H1 (cell line): ENCODE measurements around the gene IQCM. TPM values are rescaled to one million over a fixed set of nuclear protein-coding genes. Genes with fewer than 3 reads are reported as not detected.

Experiments
- CTCF ChIA-PET: fragments of 300-600 bp; sonication (Branson Sonifier 250); formaldehyde crosslinking; loops from one replicate; lab custom pipeline; 2021; ENCODE audit not compliant: partially characterized antibody; lab: Charles Lee
- POLR2A ChIA-PET: fragments of 300-600 bp; sonication (Branson Sonifier 250); formaldehyde crosslinking; loops from one replicate; lab custom pipeline; 2021; ENCODE audit warnings: inconsistent platforms; ENCODE audit not compliant: partially characterized antibody; lab: Charles Lee
- DNase-seq, 2 experiments: peaks; one replicate each; pipeline versions ENCODE4 v3.0.0 to v3.0.0-alpha.2; 2010 to 2022; ENCODE audit warnings: low spot score in 2 of 2, low read depth in 1 of 2, mixed read lengths in 1 of 2
- FAIRE-seq: peaks from 2 replicates; lab custom pipeline; 2011; peaks lifted over from hg19 to GRCh38; lab: Jason Lieb, UNC
- H2AFZ ChIP-seq: 2 replicates; pipeline ENCODE4 v1.8.1; 2012; ENCODE audit warnings: low read length, inconsistent platforms
- H2AK5ac ChIP-seq: 2 replicates; pipeline ENCODE4 v1.6.1; 2013; ENCODE audit warnings: low read depth, low read length
- H2BK120ac ChIP-seq: replicated peaks from 2 replicates; pipeline ENCODE3; 2013; ENCODE audit warnings: low read depth, low read length, inconsistent platforms
- H2BK12ac ChIP-seq: 2 replicates; pipeline ENCODE4 v1.6.1; 2013; ENCODE audit warnings: low read depth, low read length
- H2BK15ac ChIP-seq: 2 replicates; pipeline ENCODE4 v1.6.1; 2013; ENCODE audit warnings: low read length
- H2BK20ac ChIP-seq: 2 replicates; pipeline ENCODE4 v1.6.1; 2013; ENCODE audit warnings: low read length
- H2BK5ac ChIP-seq: 2 replicates; pipeline ENCODE4 v1.6.1; 2013; ENCODE audit warnings: low read depth, low read length
- H3K14ac ChIP-seq: 2 replicates; pipeline ENCODE4 v1.6.1; 2013; ENCODE audit warnings: inconsistent platforms; ENCODE audit not compliant: insufficient read length
- H3K18ac ChIP-seq: 2 replicates; pipeline ENCODE4 v1.6.1; 2013; ENCODE audit warnings: low read length; ENCODE audit errors: extremely low read depth
- H3K23ac ChIP-seq: 2 replicates; pipeline ENCODE4 v1.6.1; 2013; ENCODE audit warnings: inconsistent platforms; ENCODE audit not compliant: insufficient read length
- H3K23me2 ChIP-seq: 2 replicates; pipeline ENCODE4 v1.6.1; 2013; ENCODE audit warnings: low read depth, low read length
- H3K27ac ChIP-seq: 2 replicates; pipeline ENCODE4 v1.6.1; 2011; ENCODE audit warnings: low read depth, low read length, inconsistent platforms
- H3K27me3 ChIP-seq, 4 experiments: replicated peaks in 1 of 4; 1 replicate in 1 of 4; 2 replicates in 3 of 4; pipeline versions ENCODE4 v1.6.1 to v1.8.1; 2011 to 2013; ENCODE audit warnings: low read length in 3 of 4, mild to moderate bottlenecking in 3 of 4, inconsistent platforms in 2 of 4, mixed read lengths in 2 of 4, moderate library complexity in 1 of 4; ENCODE audit not compliant: control insufficient read depth in 3 of 4, insufficient read depth in 3 of 4; ENCODE audit errors: extremely low read depth in 1 of 4
- H3K36me3 ChIP-seq, 4 experiments: 2 replicates each; pipeline versions ENCODE4 v1.6.1 to v1.8.1; 2011 to 2013; ENCODE audit warnings: mild to moderate bottlenecking in 4 of 4, low read length in 3 of 4, moderate library complexity in 2 of 4, control low read depth in 1 of 4, inconsistent platforms in 1 of 4; ENCODE audit not compliant: insufficient read depth in 4 of 4, control insufficient read depth in 2 of 4
- H3K4ac ChIP-seq: replicated peaks from 2 replicates; pipeline ENCODE3; 2013; ENCODE audit warnings: low read length, low read depth, mixed read lengths, inconsistent platforms; ENCODE audit not compliant: insufficient read length
- H3K4me1 ChIP-seq, 4 experiments: replicated peaks in 1 of 4; 1 replicate in 1 of 4; 2 replicates in 3 of 4; pipeline versions ENCODE4 v1.6.1 to v1.8.1; 2011 to 2013; ENCODE audit warnings: low read length in 3 of 4, inconsistent platforms in 2 of 4, mixed read lengths in 1 of 4; ENCODE audit not compliant: insufficient read depth in 4 of 4, control insufficient read depth in 3 of 4
- H3K4me2 ChIP-seq, 2 experiments: 2 replicates each; pipeline versions ENCODE4 v1.6.1 to v1.8.1; 2011 to 2013; ENCODE audit warnings: low read depth in 2 of 2, low read length in 2 of 2, control low read depth in 1 of 2, inconsistent platforms in 1 of 2, mild to moderate bottlenecking in 1 of 2; ENCODE audit not compliant: insufficient read depth in 1 of 2
- H3K4me3 ChIP-seq, 4 experiments: fragments of 200-600, 300-600 bp in 1 of 4; sonication (generic), shearing (Covaris generic), sonication (Bioruptor Twin) in 1 of 4; 2 replicates each; pipeline versions ENCODE4 v1.5.1 to v1.8.1; 2011 to 2016; ENCODE audit warnings: low read length in 4 of 4, low read depth in 3 of 4, control low read depth in 2 of 4, inconsistent platforms in 2 of 4, mild to moderate bottlenecking in 2 of 4, mixed read lengths in 1 of 4, moderate library complexity in 1 of 4; ENCODE audit not compliant: insufficient read depth in 2 of 4; ENCODE audit errors: extremely low read depth in 1 of 4
- H3K56ac ChIP-seq: replicated peaks from 2 replicates; pipeline ENCODE3; 2013; ENCODE audit warnings: low read depth, mild to moderate bottlenecking, mixed read lengths, low read length, inconsistent platforms; ENCODE audit not compliant: insufficient read length
- H3K79me1 ChIP-seq: 2 replicates; pipeline ENCODE4 v1.6.1; 2013; ENCODE audit warnings: low read depth, low read length, control low read depth
- H3K79me2 ChIP-seq, 2 experiments: 2 replicates each; pipeline versions ENCODE4 v1.6.1 to v1.8.1; 2012 to 2013; ENCODE audit warnings: low read length in 2 of 2, mild to moderate bottlenecking in 2 of 2, inconsistent platforms in 1 of 2; ENCODE audit not compliant: insufficient read depth in 2 of 2, control insufficient read depth in 1 of 2
- H3K9ac ChIP-seq, 4 experiments: replicated peaks in 1 of 4; 1 replicate in 1 of 4; 2 replicates in 3 of 4; pipeline versions ENCODE4 v1.6.1 to v1.8.1; 2011 to 2013; ENCODE audit warnings: low read depth in 3 of 4, low read length in 3 of 4, control low read depth in 2 of 4, mild to moderate bottlenecking in 2 of 4, moderate library complexity in 2 of 4, inconsistent platforms in 1 of 4; ENCODE audit errors: extremely low read depth in 1 of 4
- H3K9me3 ChIP-seq, 2 experiments: 2 replicates each; pipeline versions ENCODE4 v1.6.1 to v1.8.1; 2012 to 2013; ENCODE audit warnings: mild to moderate bottlenecking in 2 of 2, moderate library complexity in 2 of 2, control low read depth in 1 of 2, inconsistent platforms in 1 of 2, low read depth in 1 of 2, low read length in 1 of 2, mixed read lengths in 1 of 2; ENCODE audit not compliant: insufficient read depth in 2 of 2
- H4K20me1 ChIP-seq, 2 experiments: replicated peaks in 1 of 2; 2 replicates each; pipeline versions ENCODE3 to v1.8.1; 2011 to 2013; ENCODE audit warnings: inconsistent platforms in 2 of 2, low read length in 2 of 2, mild to moderate bottlenecking in 1 of 2; ENCODE audit not compliant: insufficient read depth in 2 of 2, control insufficient read depth in 1 of 2
- H4K5ac ChIP-seq: 2 replicates; pipeline ENCODE4 v1.6.1; 2013; ENCODE audit warnings: low read length, low read depth, mixed read lengths, inconsistent platforms; ENCODE audit not compliant: insufficient read length
- H4K8ac ChIP-seq: 2 replicates; pipeline ENCODE4 v1.8.0; 2013; ENCODE audit warnings: mild to moderate bottlenecking, moderate library complexity, low read length, inconsistent platforms; ENCODE audit not compliant: insufficient read depth; ENCODE audit errors: extremely low read depth
- H4K91ac ChIP-seq: replicated peaks from 2 replicates; pipeline ENCODE3; 2013; ENCODE audit warnings: low read length, mixed read lengths, inconsistent platforms; ENCODE audit not compliant: insufficient read length
- BRCA1 ChIP-seq: IDR thresholded peaks from 2 replicates; pipeline ENCODE4 v1.6.1; 2012; ENCODE audit warnings: low read depth, low read length, improper control_type of control experiment
- CHD2 ChIP-seq: IDR thresholded peaks from 2 replicates; pipeline ENCODE4 v1.6.1; 2012; ENCODE audit warnings: low read length, improper control_type of control experiment
- CTBP2 ChIP-seq: IDR thresholded peaks from 2 replicates; pipeline ENCODE4 v1.7.0; 2011; ENCODE audit warnings: borderline replicate concordance, mild to moderate bottlenecking, moderate library complexity, mixed read lengths, low read length; ENCODE audit not compliant: insufficient read depth, insufficient read length
- KDM1A ChIP-seq: fragments of 200-600, 300-600 bp; sonication (generic); IDR thresholded peaks from 2 replicates; pipeline ENCODE4 v1.7.1; 2016; ENCODE audit warnings: mild to moderate bottlenecking, low read length, borderline replicate concordance
- NRF1 ChIP-seq: IDR thresholded peaks from 2 replicates; pipeline ENCODE4 v1.6.1; 2011; ENCODE audit warnings: mild to moderate bottlenecking, low read depth, low read length, improper control_type of control experiment
- PHF8 ChIP-seq: fragments of 200-600 bp; sonication (generic); conservative IDR thresholded peaks from 2 replicates; pipeline ENCODE4 v1.7.1; 2012; ENCODE audit warnings: low read depth, mild to moderate bottlenecking, inconsistent platforms, low read length, moderate library complexity
- POLR2A ChIP-seq, 2 experiments: IDR thresholded peaks; 1 replicate in 1 of 2; 2 replicates in 1 of 2; pipeline ENCODE4 v1.6.1; 2011; ENCODE audit warnings: low read depth in 2 of 2, low read length in 2 of 2, mild to moderate bottlenecking in 2 of 2; ENCODE audit errors: control extremely low read depth in 1 of 2
- SP1 ChIP-seq: IDR thresholded peaks from 2 replicates; pipeline ENCODE4 v1.6.1; 2011; ENCODE audit warnings: low read depth, low read length
- TEAD4 ChIP-seq: IDR thresholded peaks from 2 replicates; pipeline ENCODE4 v1.6.1; 2012; ENCODE audit warnings: low read depth, low read length, inconsistent platforms, mixed read lengths
- WGBS, 2 experiments: shearing (Covaris generic) in 1 of 2; methylation state at CpG; one replicate each; pipeline versions ENCODE4 v1.1.6 to v1.1.7; 2013 to 2015; ENCODE audit warnings: low lambda C conversion rate in 2 of 2, mixed read lengths in 2 of 2, inconsistent platforms in 1 of 2, low coverage in 1 of 2, missing lambda C conversion rate in 1 of 2; ENCODE audit not compliant: insufficient replicate concordance in 2 of 2, insufficient coverage in 1 of 2, insufficient read length in 1 of 2; ENCODE audit errors: extremely low coverage in 1 of 2, missing lambda C conversion rate in 1 of 2; 5-methylcytosine and 5-hydroxymethylcytosine counted together
- polyA plus RNA-seq, 7 experiments: library from polyadenylated mRNA; depleted of rRNA in 3 of 7; stranded (reverse) in 5 of 7; unstranded in 2 of 7; fragments of >200 nt in 5 of 7; fragments of 200-250 nt in 2 of 7; gene quantifications; 1 replicate in 5 of 7; 2 replicates in 1 of 7; 4 replicates in 1 of 7; pipeline versions ENCODE4 v1.2.1 to v1.2.3, GENCODE V29; 2011 to 2013; ENCODE audit warnings: missing spikeins in 2 of 7, mixed read lengths in 2 of 7
- total RNA-seq: library from RNA; stranded (reverse); fragmentation: NEBNext Ultra II Directional; extraction: Animal tissue kit (Norgen Biotek cat#: 25700); gene quantifications from 2 replicates; pipeline ENCODE4 v1.2.1, GENCODE V29; 2021
- TF ChIP-seq, protein P1 (sequence below): IDR thresholded peaks from 2 replicates; pipeline ENCODE4 v1.6.1; 2012; ENCODE audit warnings: inconsistent platforms
- TF ChIP-seq, protein P2 (sequence below): IDR thresholded peaks from 2 replicates; pipeline ENCODE4 v1.6.1; 2012; ENCODE audit warnings: low read length, inconsistent platforms

The IQCM gene
- total and polyA plus RNA-seq, 2 of the 8 experiments (the other 6 are each of a cell fraction or from before 2014, with no cell fraction given), result not detected

DNA sequence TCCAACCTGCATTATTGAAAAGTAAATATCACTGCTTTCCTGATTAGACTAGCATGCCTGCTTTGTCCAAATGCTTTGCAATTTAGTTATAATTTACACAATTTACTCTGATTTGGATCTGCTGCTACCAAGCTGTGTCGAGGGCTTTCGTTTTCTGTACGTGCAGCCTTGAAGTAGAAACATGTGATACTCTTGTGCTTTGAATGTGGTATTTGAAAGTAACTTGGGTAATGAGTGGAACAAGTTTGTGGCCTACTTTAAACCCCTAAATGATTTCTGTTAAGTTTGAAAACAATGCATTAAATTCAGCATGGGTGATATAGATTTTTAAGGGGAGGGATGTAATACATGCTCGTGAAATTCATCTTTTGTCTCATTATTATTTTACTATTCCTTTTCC lies 240.7 kb downstream of the IQCM start:
- Histone ChIP-seq H3K23me2 (no peaks in the 10 kb centered on the region), H3K56ac (no peak overlapping the region), H3K23ac (no peak overlapping the region), H2AK5ac (no peak overlapping the region), H3K9ac (no peak overlapping the region), H3K14ac (no peak overlapping the region), H4K20me1 (no peaks in the 10 kb centered on the region), H2BK20ac (no peak overlapping the region), H3K27ac (no peak overlapping the region), H4K5ac (no peak overlapping the region), H2BK120ac (no peak overlapping the region), H4K8ac (no peak overlapping the region), H2BK12ac (no peak overlapping the region), H2BK15ac (no peak overlapping the region), H3K79me1 (no peaks in the 10 kb centered on the region), H3K36me3 (no peaks in the 10 kb centered on the region), H2BK5ac (no peak overlapping the region), H4K91ac (no peak overlapping the region), H3K18ac (no peak overlapping the region), H3K4me2 (no peak overlapping the region), H3K79me2 (no peaks in the 10 kb centered on the region), H3K4me1 (no peaks in the 10 kb centered on the region), H3K9me3 (no peaks in the 10 kb centered on the region), H3K27me3 (no peaks in the 10 kb centered on the region), H3K4me3 (no peak overlapping the region), H2AFZ (no peak overlapping the region), H3K4ac (no peak overlapping the region)
- FAIRE-seq (no peak), DNase-seq (no peak)
- CTCF ChIA-PET, result no interaction called here
- whole genome bisulfite sequencing, 2 experiments, result 95% methylated on average over 4 of the region's 4 CpGs; no CpG with 5 or more reads in 1 of the 2 experiments
- POLR2A ChIA-PET, result no interaction called here
- TF ChIP-seq BRCA1 (no peak), CHD2 (no peak), POLR2A (IDR thresholded peaks at IDR 0.05; ENCODE audit: control extremely low read depth in 1 of 2, low read depth in 2 of 2, low read length in 2 of 2) (no peak), KDM1A (no peak), NRF1 (no peak), PHF8 (no peak), SP1 (no peak), TEAD4 (no peak), CTBP2 (no peak)
- TF ChIP-seq, protein P1, sequence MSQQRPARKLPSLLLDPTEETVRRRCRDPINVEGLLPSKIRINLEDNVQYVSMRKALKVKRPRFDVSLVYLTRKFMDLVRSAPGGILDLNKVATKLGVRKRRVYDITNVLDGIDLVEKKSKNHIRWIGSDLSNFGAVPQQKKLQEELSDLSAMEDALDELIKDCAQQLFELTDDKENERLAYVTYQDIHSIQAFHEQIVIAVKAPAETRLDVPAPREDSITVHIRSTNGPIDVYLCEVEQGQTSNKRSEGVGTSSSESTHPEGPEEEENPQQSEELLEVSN, result no peak
- TF ChIP-seq, protein P2, sequence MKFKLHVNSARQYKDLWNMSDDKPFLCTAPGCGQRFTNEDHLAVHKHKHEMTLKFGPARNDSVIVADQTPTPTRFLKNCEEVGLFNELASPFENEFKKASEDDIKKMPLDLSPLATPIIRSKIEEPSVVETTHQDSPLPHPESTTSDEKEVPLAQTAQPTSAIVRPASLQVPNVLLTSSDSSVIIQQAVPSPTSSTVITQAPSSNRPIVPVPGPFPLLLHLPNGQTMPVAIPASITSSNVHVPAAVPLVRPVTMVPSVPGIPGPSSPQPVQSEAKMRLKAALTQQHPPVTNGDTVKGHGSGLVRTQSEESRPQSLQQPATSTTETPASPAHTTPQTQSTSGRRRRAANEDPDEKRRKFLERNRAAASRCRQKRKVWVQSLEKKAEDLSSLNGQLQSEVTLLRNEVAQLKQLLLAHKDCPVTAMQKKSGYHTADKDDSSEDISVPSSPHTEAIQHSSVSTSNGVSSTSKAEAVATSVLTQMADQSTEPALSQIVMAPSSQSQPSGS, result no peak
